Pons (tissue), 1 donor: ENCODE results near the gene YBX1.

Experiments used
- DNase-seq: peaks from one replicate; pipeline ENCODE4 v3.0.0-alpha.2; 2016; ENCODE audit warnings: low spot score

Gene YBX1

DNA sequence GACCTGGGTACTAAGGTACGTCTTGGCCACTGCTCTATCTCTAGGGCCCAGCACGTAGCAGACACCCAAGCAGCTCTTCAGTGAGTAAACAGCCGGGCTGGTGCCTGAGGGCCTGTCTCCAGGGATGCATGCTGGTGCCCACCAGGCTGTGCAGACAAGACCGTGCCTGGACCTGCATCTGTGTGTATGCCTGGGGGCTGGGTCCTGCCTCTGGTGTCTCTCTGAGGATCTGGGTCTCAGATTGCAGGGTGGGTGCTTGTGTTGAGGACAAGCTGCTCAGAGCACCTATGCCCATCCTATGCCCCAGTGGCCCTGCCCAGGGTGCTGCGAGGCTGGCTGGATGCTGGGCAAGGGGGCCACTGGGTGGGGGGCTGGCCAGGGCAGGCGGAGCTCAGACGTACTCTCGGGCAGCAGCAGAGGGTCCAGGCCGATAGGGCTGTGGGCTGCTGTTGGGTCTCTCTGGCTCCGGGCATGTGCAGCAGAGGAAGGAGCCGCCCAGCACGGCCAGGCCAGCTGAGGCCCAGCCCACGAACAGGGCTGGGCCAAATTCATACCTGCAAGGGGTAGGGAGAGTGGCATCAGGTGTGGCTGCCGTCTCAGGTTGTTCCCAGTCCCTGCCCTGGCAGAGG is 53.4 kb downstream of the YBX1 start:
- no peak for DNase-seq

DNA sequence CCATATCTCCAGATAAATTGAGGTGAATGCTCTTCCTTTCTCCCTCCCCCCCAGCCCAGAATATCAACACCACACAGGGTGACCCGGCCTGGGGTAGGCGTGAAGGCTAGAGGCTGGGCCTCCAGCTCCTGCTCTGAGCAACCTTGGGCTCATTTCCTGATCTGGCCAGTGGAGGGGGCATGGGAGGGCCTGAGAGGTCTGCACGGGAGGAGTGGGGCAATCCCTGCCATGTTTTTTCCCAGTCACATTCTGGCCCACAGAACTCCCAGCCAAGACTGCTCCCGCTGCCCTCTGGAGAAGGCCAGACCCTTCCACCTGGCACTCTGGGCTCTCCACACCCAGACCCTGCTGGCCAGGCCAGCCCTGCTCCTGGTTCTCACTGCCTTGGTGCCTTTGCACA is 53.9 kb downstream of the YBX1 start:
- no peak for DNase-seq

DNA sequence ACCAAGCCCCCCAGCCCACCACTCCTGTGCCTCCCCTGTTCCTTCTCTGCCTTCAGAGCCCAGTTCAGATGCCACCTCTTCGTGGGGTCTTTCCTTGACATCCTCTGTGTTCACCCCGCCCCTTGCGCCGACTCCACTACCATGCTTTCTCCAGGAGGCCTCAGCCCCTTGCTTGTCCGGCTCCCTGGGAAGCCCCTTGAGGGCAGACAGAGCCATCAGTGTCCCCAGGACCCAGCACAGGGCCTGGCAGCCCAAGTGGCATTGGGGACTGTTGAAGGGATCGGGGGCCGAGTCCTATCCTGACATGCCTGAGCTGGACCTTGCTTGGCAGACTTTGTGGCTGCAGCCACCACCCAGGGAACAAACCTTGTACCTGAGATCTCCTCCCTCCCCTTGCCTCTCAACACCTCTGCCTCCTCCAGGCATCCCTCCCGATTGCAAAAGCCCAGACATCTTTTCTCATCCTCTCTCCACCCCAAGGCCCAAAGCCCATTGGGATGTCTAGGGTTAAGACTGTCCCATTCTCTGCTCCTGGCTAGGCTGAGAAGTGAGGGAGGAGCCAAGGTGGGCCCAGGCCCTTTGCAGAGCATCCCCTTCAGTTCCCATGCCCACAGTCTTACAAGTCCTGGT is 54.5 kb downstream of the YBX1 start:
- DNase-seq, result no peak

DNA sequence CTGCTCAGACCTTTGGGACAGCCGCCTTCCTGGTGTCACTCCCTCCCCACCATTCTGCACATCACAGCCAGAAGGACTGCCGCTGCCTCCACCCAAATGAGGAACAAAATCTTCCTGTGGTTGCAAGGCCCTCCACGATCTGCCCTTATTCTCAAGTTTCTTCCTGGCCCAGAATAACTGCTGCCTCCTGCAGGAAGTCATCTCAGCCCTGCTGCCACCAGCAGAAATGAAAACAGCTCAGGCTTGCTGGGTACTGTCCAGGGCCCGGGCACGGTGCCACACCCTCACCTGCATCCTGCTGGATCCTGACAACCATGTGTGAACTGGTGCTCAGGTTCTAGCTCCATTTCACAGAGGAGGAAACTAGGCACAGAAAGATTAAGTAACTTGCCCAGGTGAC is 55.0 kb downstream of the YBX1 start:
- DNase-seq, result peak; percentile 44

DNA sequence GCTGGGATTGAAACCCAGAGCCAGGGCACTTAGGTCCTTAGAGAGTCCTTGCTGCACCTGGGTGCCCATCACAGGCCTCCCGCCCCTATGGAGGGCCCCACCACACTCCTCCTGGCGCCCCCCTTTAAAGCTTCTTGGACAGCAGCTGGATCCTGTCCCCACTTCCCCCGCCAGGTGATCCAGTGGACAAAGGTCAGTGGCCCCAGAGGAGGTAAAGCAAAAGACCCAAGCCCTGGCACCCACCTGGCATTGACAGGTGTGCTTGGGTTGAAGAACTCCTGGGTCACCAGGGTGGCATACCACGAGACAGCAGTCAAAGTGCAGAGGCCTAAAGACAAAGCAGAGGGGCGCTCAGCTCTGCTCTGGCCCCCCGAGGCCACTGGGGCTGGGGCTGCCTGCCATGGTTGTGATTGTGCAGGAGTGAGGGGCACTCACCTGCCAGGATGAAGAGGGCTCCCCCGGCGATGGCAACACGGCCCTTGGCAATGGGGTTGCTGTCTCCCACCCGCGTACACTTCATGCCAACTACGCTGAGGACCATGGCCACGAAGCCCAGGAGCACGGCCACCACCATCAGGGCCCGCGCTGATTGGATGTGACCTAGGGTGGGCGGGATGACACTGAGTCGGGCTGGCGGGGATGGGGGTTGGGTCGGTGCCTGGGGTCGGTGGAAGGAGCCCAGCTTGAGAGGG is 55.9 kb downstream of the YBX1 start:
- no peak for DNase-seq

DNA sequence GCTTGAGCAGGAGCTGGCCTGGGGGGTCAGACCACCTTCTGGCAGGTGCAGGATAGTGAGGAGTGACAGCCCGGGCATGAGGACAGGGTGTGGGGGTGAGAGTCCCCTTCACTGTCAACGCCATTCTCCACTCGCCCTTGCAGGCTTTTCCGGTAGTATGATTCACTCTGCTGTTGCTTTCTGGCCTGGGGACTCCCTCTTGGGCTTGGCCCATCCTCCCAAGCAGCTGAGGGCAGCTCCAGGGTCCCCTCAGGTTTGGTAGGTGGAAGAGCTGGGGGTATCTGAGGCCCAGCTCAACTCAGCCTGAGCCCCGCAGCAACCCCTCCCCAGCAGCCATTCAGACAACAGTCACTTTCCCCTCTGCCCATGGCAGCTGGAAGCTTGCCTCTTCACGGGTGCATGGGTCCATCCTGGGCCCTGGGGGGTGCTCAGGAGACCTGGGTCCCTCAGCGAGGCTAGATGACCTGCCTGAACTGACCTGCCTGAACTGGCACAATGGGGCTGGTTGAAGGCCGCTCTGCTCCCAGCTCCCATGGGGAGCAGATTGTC is 56.5 kb downstream of the YBX1 start:
- no peak for DNase-seq

DNA sequence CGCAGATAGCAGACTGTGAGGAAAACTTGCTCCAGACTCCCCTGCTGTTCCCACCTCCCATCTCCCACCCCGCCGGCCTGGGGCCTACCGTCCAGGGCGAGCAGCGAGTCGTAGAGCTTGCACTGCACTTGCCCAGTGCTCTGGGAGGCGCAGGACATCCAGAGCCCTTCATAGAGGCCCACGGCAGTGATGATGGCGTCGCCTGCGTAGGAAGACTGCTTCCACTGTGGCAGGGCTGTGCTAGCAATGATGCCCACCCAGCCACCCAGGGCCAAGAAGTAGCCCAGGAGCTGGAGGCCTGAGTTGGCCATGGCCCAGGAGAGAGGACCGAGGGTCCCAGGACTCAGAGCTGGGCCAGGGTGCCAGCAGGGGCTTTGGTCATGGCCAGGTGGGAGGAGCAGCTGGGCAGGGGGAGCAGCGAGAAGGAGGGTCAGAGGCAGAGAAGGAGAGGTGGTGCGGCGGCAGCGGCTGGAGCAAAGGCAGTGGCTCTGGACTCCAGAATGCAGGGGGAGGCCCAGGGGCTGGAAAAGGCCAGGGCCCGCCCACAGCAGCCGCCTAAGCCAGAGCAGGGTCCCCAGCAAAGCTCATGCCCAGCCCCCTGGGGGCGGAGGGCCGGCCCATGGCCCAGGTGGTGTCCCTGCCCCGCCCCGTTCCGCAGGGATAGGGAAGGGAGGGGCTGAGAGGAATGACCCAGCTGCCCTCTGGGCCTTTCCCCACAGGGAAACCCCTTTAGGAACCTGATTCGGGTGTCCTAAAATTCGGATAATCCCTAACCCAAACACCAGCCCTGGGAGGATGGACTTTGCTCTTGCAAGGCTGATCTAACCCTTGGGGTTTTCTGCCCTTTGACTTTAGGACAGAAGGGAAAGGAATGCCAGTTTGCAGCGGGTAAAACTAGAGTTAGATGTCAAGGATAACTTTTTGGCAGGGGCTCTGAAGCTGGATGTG is 57.8 kb downstream of the YBX1 start, which contains the start of gene CLDN19:
Gene CLDN19, minus strand, starts transcription at position 484 of the 948 bp plus-strand sequence. Its CDS starts 173 bp downstream, at position 311.
- no peak for DNase-seq

DNA sequence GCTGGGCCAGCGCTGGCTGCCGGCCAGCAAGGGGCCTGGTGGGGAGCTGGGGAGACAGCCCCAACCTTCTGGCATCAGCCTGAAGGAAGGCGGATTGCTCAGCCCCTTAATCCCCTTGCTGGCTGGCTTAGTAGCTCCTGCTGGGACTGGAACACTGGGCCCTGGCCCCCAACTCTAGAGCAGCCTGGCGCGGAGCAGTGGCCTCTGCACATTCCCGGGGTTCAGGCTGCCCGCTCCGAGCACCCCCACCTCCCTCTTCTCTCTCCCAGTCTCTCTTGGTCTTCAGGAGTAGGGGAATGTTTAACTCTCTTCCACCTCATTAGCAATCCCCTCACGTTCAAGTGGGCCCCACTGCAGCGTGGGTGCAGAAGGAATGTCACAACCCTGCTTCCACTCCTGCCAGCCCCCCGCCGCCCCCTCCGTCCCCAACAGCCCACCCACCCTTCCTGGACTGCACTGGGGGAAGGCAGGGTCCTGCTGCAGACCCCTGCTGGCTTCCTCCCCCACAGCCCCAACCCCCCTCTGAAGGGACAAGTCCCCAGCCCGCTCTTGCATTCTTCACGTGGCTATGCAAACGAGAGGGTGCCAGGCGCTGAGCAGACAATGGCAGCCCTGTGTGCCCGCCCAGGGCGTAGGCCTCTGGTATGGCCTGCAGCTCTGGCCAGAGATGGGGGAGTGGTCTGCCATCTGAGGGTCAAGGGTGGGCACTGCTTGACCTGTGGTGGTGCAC is 58.8 kb downstream of the YBX1 start:
- DNase-seq, result peak; percentile 38

DNA sequence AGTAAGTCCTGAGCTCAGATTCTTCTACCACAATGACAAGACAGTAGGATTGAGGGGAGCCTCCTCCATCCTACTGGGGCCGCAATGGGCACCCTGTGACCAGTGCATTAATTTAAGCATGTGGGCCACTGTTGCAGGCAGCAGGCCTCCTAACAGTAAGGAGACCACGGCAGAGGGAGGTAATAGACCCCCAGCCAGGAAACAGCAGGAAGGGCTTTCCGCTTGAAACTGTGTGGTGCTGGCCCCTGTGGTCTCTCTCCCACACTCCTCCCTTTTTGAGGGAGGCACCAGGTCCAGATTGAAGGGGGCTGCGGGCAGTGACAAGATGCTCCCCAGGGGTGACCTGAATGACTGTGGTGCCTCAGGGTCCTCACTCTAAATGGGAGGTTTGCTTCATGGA is 59.5 kb downstream of the YBX1 start:
- no peak for DNase-seq

DNA sequence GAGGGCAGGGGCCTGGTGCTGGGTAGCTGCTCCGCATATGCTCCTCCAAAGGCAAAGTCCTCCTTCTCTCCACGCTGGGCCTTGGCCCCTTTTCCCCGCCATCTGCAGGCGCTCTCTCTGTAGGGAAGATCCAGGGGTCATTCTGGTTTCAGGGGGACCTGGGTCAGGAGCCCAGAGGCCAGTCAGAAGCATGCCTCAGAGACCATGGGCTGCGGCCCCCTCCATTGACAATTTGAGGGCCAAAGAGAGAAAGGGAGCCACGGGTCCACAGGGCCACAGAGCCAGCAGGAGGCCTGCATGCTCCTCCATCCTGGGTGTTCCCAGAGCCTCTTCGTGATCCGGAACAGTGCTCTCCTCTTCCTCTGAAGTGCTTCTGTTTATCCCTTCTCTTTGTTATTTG is 59.9 kb downstream of the YBX1 start:
- DNase-seq, result no peak

DNA sequence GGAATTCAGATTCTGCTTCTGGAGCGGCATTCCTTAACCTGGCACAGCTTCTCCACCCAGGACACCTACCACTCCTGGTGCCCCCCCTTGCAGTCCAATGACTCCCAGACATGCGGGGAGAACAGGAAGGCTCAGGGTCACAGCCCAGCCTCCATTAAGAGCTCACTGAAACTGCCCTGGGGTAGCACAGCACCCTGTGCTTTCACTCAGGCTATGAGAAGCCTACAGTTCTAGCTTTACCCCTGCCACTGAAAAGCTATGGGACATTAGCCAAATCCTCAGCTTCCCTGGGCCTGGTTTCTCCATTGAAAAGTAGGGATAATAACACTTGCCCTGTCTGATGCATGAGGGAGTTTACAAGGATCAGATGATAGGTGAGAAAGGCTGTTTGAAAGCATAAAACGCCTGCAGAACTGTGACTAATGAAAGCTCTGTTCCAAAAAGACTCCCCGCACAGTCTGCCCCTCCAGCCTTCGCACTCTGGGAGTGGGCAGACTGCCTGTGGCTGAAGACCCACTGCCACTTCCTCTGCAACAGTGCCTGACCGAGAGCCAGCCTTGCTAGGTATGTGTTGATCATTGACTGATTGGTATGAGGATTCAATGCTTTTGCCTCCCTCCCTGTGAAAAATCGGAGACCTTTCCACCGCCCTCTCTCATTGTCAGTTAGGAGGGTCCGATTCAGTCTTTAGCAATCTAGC is 60.5 kb downstream of the YBX1 start:
- DNase-seq, result no peak

DNA sequence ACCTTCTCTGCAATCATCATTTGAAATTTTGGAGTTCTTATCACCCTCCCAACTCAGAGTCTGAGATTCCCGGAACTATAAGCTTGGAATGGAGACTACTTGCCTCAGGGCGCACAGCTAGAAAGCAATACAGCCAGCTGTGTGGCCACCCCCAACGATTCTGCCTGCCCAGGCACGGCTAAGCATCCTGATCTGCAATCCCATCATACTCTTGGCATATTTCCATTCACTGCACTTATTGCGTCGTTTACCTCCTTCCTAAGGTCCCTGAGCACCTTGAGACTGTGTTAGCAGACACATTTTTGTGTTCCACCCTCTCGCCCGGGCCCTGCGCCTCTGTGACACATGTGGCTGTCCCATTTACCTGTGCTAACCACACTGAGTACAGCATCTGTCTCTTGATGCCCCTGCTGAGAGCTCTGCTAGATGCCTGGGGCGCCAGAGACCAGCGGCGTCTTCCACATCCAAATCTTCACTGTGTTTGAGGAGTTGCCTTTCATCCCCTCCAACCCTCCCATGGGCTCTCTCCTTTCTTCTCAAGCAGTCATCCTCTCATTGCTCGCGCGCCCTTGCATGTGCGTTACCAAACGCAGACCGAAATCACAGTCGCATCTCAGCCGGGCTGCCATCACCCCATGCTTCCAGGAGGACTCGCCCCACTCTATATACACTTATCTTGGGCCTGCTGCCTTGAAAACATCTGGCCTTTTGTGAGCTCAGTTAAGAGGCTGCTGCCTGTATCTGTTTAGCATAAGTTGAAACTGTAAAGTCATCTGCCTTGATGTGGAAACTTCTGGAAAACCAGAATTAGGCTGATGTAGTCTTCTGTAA is 61.3 kb downstream of the YBX1 start:
- DNase-seq, result no peak

DNA sequence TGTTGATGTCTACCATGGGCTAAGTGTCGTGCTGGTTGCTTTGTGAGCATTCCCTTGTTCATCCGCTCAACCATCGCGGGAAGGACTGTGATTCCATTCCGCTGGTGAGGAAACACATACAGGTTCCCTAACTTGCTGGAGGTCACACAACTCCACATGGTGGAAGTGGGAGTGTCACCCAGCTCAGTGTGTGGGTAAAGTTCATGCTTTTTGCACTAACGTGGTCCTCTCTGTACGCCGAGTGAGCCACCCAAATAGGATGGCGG is 61.9 kb downstream of the YBX1 start:
- DNase-seq, result no peak

DNA sequence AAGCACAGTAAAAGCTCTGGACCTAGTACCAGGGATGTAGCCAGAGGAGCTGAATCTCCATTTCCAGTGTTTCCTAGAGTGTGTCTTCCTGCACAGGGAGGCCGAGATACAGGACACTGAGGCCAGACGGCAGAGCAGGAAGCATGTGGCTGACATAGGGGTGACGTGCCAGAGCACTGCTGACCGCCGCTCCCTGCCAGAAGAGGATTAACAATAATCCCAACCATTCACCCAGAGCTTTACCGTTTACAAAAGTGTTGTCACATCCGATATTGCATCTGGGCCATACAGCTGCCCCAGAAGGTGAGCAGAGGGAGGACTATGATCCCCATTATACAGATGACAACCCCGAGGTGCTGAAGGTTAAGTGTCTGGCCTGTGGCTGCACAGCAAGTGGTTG is 63.6 kb downstream of the YBX1 start:
- DNase-seq, result no peak

DNA sequence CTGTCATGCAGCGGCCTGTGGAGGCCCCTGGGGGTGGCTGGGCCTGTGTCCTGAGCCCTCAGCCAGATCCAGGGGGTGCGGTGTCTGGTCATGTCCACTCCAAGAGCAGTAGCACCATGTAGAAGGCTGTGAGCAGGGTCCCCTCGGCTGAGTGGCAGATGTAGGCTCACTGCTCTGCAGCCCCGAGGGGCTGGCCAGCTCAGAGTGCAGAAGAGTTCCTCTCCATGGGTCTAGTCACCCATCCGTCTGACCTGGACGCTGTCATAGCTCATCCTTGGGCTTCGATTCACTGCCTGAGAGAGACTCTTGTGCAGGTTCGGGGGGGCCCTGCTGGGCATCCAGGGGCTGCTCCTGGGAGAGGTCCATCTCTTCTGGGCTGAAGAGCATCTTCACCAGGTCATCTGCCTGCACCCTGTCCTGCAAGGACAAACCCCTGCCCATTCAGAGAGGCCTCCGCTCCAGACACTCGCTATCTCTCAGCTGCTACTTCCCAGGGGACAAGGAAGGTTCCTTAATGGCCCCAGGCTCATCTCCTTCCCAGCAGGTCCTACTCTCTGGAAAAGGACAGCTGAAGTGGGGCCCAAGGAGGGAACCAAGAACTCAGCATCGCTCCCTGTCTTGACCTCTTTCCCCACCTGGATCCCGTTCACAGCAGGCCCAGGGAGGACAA is 64.4 kb downstream of the YBX1 start:
- DNase-seq, result no peak

DNA sequence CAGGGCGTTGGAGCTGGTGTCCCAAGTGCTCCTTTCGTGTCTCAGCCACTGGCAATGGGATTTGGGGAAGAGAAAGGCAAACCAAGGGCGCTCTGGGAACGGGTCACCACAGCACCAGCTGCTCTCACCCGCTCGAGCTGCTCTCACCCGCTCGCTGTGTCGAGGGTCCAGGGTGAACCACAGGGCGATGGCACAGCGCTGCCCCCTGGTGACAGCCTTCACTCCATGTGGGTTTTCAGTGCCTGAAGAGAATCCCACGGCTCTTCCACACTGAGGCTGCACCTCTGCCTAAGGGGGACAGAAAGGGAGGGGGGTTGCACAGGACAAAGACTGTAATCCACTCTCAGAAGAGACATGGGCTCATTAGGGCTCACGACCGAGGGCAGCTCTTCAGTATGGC is 64.9 kb downstream of the YBX1 start:
- peak; percentile 17 for DNase-seq

DNA sequence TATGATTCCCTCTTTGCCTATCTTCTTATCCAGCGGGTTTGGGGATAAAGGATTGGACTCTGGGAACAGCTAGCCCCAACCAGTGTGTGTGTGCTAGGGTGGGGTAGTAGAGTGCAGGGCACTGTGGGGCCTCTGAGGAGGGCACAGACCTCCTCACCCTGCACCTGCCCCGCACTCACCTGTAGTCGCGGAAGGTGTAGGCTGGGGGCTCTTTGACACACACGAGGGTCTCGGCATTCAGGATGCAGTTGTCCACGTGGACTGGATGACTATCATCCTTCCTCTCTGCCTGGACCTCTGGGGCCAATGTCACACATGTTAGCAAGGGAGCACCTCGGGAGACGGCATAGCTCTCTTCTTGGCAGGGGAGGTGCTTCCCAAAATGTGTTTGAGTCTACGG is 65.8 kb downstream of the YBX1 start:
- DNase-seq, result no peak

DNA sequence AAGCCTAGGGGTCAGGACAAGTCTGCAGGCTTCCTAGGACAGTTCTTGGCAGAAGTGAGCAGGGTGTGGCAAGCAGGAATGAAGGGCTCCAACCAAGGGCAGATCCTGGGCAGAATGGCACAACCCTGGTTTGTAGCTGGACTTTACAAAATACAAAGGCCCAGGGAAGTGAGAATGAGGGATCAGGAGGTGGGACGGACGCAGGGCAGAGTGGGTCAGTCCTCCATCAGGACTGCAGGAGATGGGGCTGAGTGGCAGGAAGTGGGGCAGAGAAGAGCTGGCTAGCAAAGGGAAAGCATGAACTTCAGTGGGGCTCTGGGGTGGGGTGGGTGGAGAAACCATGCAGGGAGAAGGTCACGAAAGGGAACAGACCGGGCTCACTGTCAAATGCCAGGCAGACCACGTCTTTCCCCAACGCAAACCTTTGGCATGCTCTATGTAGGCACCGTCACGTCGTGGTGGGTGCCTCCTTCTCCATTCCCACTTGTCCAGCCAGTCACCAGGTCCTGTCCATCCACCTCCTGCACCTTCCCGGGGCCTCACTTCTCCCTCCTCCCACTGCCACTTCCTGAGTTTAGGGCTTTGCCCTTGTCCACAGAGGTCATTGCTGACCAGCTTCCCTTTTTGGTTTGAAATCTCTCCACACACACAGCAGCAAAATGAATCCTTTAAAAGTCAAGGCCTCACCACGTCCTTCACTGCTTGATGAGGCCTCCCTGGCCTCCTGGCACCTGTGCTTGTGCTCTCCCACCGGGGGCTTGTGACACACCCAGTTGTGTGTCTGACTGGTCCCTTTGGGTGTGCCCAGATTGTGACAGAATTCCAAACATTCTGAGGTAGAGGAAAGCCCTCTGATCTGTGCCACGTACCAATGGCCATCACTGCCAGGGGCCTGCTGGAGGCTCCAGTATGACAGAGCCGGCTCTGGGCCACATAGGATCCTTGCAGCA is 66.5 kb downstream of the YBX1 start:
- DNase-seq, result no peak
